ENCODE results near the gene NHERF1. TPM values are rescaled to one million over a fixed set of nuclear protein-coding genes. Genes with fewer than 3 reads are reported as not detected.

NHERF1 gene
- polyA plus RNA-seq, 4 donors: 165 to 210 (median 175) TPM

- DNase-seq (ENCODE audit: low read depth in 4 of 4, low spot score in 3 of 4): no peak
Measured at GRCh38 chr17:74780443-74781238, 32.2 kb downstream of the NHERF1 start.

DNA sequence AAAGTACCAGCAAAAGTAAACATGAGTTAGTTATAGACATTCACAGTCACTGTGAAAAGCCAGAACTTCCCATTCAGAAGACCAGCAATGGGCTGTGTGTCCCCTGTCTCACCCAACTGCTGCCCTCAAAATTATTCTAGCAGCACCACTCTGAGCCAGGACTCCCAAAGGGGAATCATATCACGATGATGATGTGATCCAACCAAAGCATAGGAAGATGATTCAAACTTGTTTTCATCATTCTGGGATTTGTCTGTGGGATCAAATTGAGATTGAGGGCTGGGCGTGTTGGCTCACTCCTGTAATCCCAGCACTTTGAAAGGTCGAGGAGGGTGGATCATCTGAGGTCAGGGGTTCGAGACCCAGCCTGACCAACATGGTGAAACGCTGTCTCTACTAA, 34.1 kb downstream of the NHERF1 start:
- no peak for DNase-seq (ENCODE audit: low read depth in 4 of 4, low spot score in 3 of 4)

DNA sequence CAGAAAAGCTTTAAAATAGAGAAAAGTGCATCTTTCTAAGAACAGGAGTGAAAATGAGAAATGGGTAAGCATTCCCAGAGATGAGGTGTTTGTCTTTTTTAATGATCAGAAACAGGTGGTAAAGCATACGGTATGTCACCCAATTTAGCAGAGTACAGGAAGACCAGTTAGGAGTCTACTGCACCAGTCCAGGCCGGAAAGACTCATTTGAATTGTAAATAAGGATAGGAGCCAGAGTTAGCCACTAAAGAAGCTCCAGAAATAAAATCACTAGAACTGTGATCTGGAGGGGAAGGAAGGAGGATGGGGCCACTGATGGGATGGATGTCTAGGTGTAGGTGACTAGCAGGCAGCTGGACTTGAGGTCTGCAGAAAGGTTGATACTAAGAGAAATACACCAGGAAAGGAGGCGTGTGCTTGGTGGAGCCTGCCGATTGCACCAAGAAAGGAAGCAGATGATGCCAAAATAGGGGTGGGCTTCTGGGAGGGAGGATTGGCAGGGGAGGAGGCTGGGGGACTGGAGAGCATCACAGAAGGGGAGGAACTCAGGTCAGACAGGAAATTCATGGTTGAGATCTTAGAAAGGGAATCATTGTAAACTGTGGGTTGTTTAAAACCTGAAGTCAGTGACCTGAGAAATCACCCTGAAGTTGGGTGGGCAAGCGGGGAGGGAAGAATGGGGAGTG, 35.8 kb downstream of the NHERF1 start:
- DNase-seq (ENCODE audit: low read depth in 4 of 4, low spot score in 3 of 4): no peak

DNA sequence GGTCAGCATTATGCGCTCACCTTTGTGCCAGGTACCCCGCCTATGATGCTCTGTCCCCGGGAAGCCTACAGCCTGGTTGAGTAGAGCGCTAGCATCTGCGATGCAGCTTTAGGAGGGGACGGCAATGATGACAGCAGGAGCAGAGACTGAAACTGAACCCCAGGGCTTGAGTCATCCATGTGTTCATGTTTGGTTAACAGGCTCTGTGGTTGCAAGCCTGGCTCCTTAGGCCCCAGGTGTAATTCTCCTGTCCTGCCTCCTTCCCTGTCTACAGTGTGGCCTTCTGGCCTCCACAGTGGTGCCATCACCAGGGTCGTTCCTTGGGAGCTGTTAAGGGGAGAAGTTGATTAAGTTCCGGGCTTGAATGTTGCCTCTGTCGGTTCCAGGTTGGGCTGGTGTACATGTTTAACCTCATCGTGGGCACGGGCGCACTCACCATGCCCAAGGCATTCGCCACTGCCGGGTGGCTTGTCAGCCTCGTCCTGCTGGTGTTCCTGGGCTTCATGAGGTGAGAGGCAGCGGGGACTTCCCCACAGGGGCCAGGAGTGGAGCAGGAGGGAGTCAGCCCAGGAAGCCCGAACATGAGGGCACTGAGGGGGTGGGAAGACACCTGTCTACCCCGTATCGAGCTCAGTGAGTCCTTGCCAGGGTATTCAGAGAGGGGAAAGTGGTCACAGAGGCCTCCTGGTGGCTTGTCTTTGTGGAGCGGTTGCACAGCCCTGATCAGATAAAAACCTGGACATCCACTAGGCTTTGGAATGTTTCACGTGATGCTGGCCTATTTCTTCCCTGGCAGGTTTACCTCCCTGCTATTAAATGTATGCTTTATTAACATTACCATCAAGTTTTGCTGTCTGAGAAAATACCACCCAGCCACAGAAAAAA, 36.9 kb downstream of the NHERF1 start:
- DNase-seq (ENCODE audit: low read depth in 4 of 4, low spot score in 3 of 4): no peak

DNA sequence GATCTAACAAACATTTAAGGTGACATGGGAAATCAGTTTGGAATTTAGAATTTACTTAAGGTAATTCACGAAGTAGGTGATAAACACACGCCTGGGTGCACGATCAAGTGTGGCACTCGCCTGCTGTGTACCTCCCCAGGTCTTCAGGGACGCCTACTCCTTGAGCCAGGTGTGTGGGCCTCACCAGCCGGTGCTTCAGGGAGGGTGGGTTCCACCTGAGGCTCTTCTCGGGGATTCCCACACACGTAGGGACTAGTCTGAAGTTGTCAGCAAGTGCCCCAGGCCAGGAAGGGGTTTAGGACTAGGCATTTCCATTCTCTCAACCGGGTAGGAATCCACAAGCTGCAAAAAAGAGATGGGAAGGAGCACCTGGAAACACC, 37.5 kb downstream of the NHERF1 start:
- DNase-seq (ENCODE audit: low read depth in 4 of 4, low spot score in 3 of 4): no peak

GRCh38 chr17:74786431-74787055, 38.1 kb downstream of the NHERF1 start:
- no peak for DNase-seq (ENCODE audit: low read depth in 4 of 4, low spot score in 3 of 4)

GRCh38 chr17:74790161-74791058, 42.0 kb downstream of the NHERF1 start:
- no peak for DNase-seq (ENCODE audit: low read depth in 4 of 4, low spot score in 3 of 4)

GRCh38 chr17:74792586-74793105, 44.2 kb downstream of the NHERF1 start:
- no peak for DNase-seq (ENCODE audit: low read depth in 4 of 4, low spot score in 3 of 4)

DNA sequence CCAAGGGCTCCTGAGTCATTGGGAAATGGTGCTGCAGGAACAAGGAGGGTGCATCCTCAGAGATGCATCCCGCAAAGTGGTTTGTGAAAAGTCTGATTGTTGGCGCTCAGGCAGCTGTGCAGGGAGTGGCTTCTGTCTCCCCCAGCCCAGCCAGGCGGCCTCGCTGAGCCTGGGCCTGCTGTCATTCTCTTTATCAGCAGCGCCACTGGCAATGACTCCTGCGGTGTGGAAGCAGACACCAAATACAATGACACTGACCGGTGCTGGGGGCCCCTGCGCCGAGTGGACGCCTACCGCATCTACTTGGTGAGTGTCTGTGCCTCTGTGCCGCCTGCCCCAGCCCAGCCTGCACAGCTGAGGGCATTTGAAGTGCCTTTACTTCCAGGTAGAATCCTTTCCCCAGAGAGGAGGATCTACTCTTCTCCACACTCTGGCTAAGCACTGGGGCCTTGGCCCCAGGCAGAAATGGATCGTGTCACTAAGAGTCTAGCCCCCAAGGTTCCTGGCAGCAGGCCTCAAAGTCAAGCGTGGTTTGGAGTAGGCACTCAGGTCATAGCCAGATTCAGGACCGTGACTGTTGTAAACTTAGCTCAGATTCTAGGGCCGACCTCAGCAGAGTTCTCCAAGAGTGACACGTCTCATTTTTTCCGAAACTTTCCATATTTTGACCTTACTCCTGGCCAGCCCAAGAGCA, 47.0 kb downstream of the NHERF1 start:
- DNase-seq (ENCODE audit: low read depth in 4 of 4, low spot score in 3 of 4): no peak

- DNase-seq (ENCODE audit: low read depth in 4 of 4, low spot score in 3 of 4): no peak
Measured at GRCh38 chr17:74796211-74796610, 47.8 kb downstream of the NHERF1 start.

DNA sequence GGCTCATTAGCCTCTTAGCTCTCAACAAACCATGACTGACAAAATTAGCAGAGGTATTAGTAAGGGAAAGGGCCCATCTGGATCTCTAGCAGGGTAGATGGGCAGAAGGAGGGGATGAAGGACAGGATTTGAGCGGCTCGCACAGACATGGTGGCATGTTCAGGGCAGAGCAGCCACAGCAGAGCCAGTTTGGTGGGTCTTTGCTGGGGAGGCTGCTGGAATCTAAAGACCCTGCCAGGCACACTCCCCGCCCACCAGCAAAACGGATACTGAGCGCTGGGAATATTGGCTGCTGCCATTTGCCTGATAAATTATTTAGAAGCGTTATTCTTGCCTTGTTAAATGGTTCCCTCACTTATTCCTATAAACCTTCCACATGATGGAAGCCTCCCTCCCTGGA, 48.4 kb downstream of the NHERF1 start:
- DNase-seq (ENCODE audit: low read depth in 4 of 4, low spot score in 3 of 4): no peak

DNA sequence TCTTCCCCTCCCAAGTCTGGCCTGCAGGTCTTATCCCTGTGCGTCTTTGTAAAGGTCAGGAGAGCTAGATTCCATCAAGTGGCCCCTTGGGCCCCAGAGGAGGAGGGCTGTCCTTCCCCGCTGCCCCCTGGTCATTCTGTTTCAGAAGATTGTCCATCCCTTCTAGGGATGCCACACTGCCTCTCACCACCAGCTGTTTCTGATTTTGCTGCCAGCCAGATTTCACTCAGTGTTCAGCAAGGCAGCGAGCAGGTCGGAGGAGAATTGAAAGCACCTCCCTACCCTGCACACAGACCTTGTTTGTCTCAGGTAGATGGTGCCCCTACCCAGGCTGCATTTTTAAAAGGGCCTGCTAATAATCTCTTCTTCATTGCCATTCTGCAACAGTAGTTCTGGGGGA, 49.4 kb downstream of the NHERF1 start:
- no peak for DNase-seq (ENCODE audit: low read depth in 4 of 4, low spot score in 3 of 4)

- no peak for DNase-seq (ENCODE audit: low read depth in 4 of 4, low spot score in 3 of 4)
Measured at GRCh38 chr17:74798239-74798707, 49.8 kb downstream of the NHERF1 start.

- DNase-seq (ENCODE audit: low read depth in 4 of 4, low spot score in 3 of 4): no peak
Measured at GRCh38 chr17:74799097-74799496, 50.7 kb downstream of the NHERF1 start.

GRCh38 chr17:74800531-74800930, 52.1 kb downstream of the NHERF1 start:
- no peak for DNase-seq (ENCODE audit: low read depth in 4 of 4, low spot score in 3 of 4)

DNA sequence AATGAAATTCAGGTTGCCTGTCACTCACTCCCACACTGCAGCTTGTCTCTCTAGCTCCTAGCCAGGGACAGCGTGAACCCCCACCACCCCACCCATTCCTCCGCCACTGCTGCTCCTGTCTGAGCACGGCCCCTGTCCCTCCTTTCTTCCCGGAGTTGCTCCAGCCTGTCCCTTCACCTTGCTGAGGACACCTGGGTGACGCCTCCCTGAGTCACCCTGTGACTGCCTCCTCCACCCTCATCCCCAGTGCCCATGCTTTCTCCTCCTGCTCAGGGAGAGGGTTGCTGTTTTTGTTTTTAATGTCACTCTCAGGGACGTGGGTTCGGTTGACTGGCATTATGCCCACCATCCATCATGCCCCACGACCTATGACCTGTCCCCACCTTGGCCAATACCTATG, 53.5 kb downstream of the NHERF1 start:
- no peak for DNase-seq (ENCODE audit: low read depth in 4 of 4, low spot score in 3 of 4)

DNA sequence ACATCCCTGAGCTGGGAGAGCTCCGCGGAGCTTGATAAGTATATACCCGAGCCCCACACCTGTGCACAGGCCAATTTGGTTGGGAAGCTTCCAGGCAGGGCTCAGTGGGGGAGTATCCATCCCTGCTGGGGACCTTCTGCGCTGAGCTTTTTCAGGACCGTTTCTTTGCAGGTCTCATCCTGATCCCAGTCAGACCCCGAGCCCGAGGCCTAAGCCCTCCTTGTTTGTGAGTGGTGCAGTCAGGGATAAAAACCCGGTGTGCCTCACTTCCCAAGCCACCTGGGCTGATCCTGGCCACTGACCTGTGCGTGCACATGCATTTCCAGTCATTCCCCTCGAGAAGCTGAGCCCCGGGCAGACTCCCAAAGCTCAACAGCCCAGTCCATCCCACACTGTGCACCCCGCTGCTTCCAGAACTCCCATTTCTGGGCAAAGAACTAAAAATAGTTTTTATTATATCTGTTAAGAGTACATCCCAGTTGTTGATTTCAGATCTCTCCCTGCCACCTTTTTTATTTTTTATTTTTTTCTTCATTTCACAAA, 55.0 kb downstream of the NHERF1 start:
- DNase-seq (ENCODE audit: low read depth in 4 of 4, low spot score in 3 of 4): no peak

GRCh38 chr17:74803971-74804370, 55.5 kb downstream of the NHERF1 start:
- no peak for DNase-seq (ENCODE audit: low read depth in 4 of 4, low spot score in 3 of 4)

- DNase-seq (ENCODE audit: low read depth in 4 of 4, low spot score in 3 of 4): no peak
Measured at GRCh38 chr17:74804683-74805082, 56.3 kb downstream of the NHERF1 start.

Data from right renal pelvis (tissue), 4 donors.